ENCODE measurements around the gene DHX40.

The DHX40 gene

GRCh38 chr17:59634632-59635541 is 69.5 kb downstream of the DHX40 start:
- Histone ChIP-seq H3K4me3 (replicated peaks; ENCODE audit: low read depth, low read length) (no peak overlapping the region), H3K27me3 (replicated peaks; ENCODE audit: control insufficient read depth, insufficient read depth, low read length) (no peaks in the 10 kb centered on the region), H3K36me3 (ENCODE audit: control insufficient read depth, insufficient read depth, low read length) (peaks cover 2% of the 10 kb centered on the region)
- no peak for DNase-seq (ENCODE audit: extremely low read depth, insufficient read length)
- TF ChIP-seq CTCF (IDR thresholded peaks at IDR 0.05; ENCODE audit: insufficient read depth, low read length, poor library complexity, severe bottlenecking): no peak

DNA sequence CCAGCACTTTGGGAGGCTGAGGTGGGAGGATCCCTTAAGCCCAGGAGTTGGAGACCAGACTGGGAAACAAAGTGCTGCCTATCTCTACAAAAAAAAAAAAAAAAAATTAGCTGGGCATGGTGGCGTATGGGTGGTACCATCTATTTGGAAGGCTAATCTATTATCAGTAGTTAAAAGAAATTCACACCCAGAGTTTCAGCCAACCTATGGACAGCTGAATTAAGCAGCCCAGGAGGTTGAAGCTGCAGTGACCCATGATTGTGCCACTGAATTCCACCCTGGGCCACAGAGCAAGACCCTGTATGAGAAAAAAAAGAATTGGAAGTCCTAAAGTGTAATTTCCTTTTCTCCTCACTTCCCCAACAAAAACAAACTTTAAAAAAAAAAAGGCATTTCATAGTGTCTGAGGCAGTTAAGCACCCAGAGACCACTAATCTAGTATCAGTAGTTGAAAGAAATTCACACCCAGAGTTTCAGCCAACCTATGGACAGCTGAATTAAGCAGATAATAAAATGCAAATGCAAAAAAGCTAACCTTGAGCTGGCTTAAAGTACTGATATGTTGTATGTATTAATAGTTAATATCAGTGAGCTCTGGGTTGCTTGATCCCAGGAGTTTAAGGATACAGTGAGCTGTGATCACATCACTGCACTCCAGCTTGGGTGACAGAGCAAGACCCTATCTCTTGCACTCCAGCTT is 72.4 kb downstream of the DHX40 start:
- Histone ChIP-seq H3K36me3 (ENCODE audit: control insufficient read depth, insufficient read depth, low read length) (peaks cover 1% of the 10 kb centered on the region; the same call in 1 of the 2 replicates), H3K27me3 (replicated peaks; ENCODE audit: control insufficient read depth, insufficient read depth, low read length) (no peaks in the 10 kb centered on the region), H3K4me3 (replicated peaks; ENCODE audit: low read depth, low read length) (no peak overlapping the region)
- no peak for TF ChIP-seq CTCF (IDR thresholded peaks at IDR 0.05; ENCODE audit: insufficient read depth, low read length, poor library complexity, severe bottlenecking)
- no peak for DNase-seq (ENCODE audit: extremely low read depth, insufficient read length)

DNA sequence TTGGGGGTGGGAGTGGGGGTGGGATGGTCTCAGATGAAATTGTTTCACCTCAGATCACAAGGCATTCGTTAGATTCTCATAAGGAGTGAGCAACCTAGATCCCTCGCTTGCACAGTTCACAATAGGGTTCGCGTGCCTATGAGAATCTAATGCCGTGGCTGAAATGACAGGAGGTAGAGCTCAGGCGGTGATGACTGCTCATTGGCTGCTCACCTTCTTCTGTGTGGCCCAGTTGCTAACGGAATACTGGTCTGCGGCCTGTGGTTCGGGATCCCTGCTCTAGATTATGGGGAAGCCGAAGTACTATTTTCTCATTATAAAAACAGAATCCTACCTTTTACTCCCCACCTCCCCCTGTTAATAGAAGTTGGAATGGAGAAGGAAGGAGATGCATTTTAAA is 73.1 kb downstream of the DHX40 start:
- no peak for DNase-seq (ENCODE audit: extremely low read depth, insufficient read length)
- no peak for TF ChIP-seq CTCF (IDR thresholded peaks at IDR 0.05; ENCODE audit: insufficient read depth, low read length, poor library complexity, severe bottlenecking)
- H3K27me3 ChIP-seq (replicated peaks; ENCODE audit: control insufficient read depth, insufficient read depth, low read length): no peaks in the 10 kb centered on the region
- peaks cover 1% of the 10 kb centered on the region; the same call in 1 of the 2 replicates for H3K36me3 ChIP-seq (ENCODE audit: control insufficient read depth, insufficient read depth, low read length)
- H3K4me3 ChIP-seq (replicated peaks; ENCODE audit: low read depth, low read length): no peak overlapping the region

GRCh38 chr17:59641799-59642484 is 76.5 kb downstream of the DHX40 start:
- no peaks in the 10 kb centered on the region for H3K27me3 ChIP-seq (replicated peaks; ENCODE audit: control insufficient read depth, insufficient read depth, low read length)
- no peak for TF ChIP-seq CTCF (IDR thresholded peaks at IDR 0.05; ENCODE audit: insufficient read depth, low read length, poor library complexity, severe bottlenecking)
- H3K4me3 ChIP-seq (replicated peaks; ENCODE audit: low read depth, low read length): no peak overlapping the region; the same call in 1 of the 2 replicates
- peak; percentile 67 for DNase-seq (ENCODE audit: extremely low read depth, insufficient read length)
- peaks cover 2% of the 10 kb centered on the region for H3K36me3 ChIP-seq (ENCODE audit: control insufficient read depth, insufficient read depth, low read length)

GRCh38 chr17:59642565-59642964 is 77.2 kb downstream of the DHX40 start:
- no peaks in the 10 kb centered on the region for H3K27me3 ChIP-seq (replicated peaks; ENCODE audit: control insufficient read depth, insufficient read depth, low read length)
- TF ChIP-seq CTCF (IDR thresholded peaks at IDR 0.05; ENCODE audit: insufficient read depth, low read length, poor library complexity, severe bottlenecking): no peak
- no peak for DNase-seq (ENCODE audit: extremely low read depth, insufficient read length)
- peaks cover 2% of the 10 kb centered on the region for H3K36me3 ChIP-seq (ENCODE audit: control insufficient read depth, insufficient read depth, low read length)
- no peak overlapping the region; the same call in 1 of the 2 replicates for H3K4me3 ChIP-seq (replicated peaks; ENCODE audit: low read depth, low read length)
